Spinal cord (tissue), 10 donors: Measurements from ENCODE around the gene CCDC148. TPM values are rescaled to one million over a fixed set of nuclear protein-coding genes. Genes with fewer than 3 reads are reported as not detected.
A peak's percentile ranks its signal among the peaks of the same experiment; 100 is the strongest.
"Not testable (repeated sequence)": the region's sequence is repeated elsewhere in the genome, so short reads cannot be mapped to it uniquely, and the experiment has no call there.

Experiments used
- DNase-seq, 6 donors: peaks; one replicate each; pipeline versions ENCODE4 v3.0.0 to v3.0.0-alpha.2; 2013 to 2015; ENCODE audit warnings: low spot score in 6 of 6, low read depth in 4 of 6
- H3K27ac ChIP-seq: one replicate; pipeline ENCODE4 v1.5.1; 2013; ENCODE audit warnings: low read depth, low read length, control low read depth
- H3K27me3 ChIP-seq: one replicate; pipeline ENCODE4 v1.6.1; 2013; ENCODE audit warnings: low read length; ENCODE audit not compliant: control insufficient read depth, insufficient read depth
- H3K36me3 ChIP-seq: one replicate; pipeline ENCODE4 v1.6.1; 2013; ENCODE audit warnings: low read length; ENCODE audit not compliant: control insufficient read depth, insufficient read depth
- H3K4me1 ChIP-seq: one replicate; pipeline ENCODE4 v1.6.1; 2013; ENCODE audit warnings: low read length; ENCODE audit not compliant: control insufficient read depth, insufficient read depth
- H3K4me3 ChIP-seq: one replicate; pipeline ENCODE4 v1.5.1; 2013; ENCODE audit warnings: low read depth, low read length, control low read depth
- H3K9me3 ChIP-seq: one replicate; pipeline ENCODE4 v1.6.1; 2013; ENCODE audit warnings: low read length; ENCODE audit not compliant: control insufficient read depth, insufficient read depth
- WGBS: methylation state at CpG from one replicate; pipeline ENCODE4 v1.1.5; 2013; ENCODE audit warnings: missing lambda C conversion rate; ENCODE audit not compliant: insufficient coverage; 5-methylcytosine and 5-hydroxymethylcytosine counted together
- polyA plus RNA-seq, 2 donors: library from polyadenylated mRNA; unstranded; fragments of 120-200 nt; gene quantifications; one replicate each; pipeline ENCODE4 v1.2.1, GENCODE V29; 2013; ENCODE audit not compliant: insufficient read length in 2 of 2
- total RNA-seq, 2 donors: library from RNA; depleted of rRNA in 1 of 2; stranded (reverse); fragments of 120-200 nt in 1 of 2; fragments of >200 nt in 1 of 2; gene quantifications; one replicate each; pipeline versions ENCODE4 v1.2.3 to v1.2.4, GENCODE V29; 2013 to 2014
- donor health status: healthy.

The CCDC148 gene
- total and polyA plus RNA-seq, 4 donors = 3.3 to 11.1 (median 7.3) TPM

- no peaks in the 10 kb centered on the region for H3K4me1 ChIP-seq
- peak overlapping the region; percentile 95 for H3K27ac ChIP-seq
- peak in 5 of 6 donors; percentile 41 to 85 (median 74) for DNase-seq
- no peaks in the 10 kb centered on the region for H3K27me3 ChIP-seq
- H3K36me3 ChIP-seq = no peaks in the 10 kb centered on the region
- H3K4me3 ChIP-seq = peak overlapping the region; percentile 87
- 0% methylated on average over 60 of the region's 61 CpGs for WGBS
- H3K9me3 ChIP-seq = no peaks in the 10 kb centered on the region
These were observed 1.5 kb upstream of the CCDC148 start for GRCh38 chr2:158457826-158458616.

- Histone ChIP-seq H3K27ac (peak overlapping the region; percentile 95), H3K4me1 (no peaks in the 10 kb centered on the region), H3K36me3 (no peaks in the 10 kb centered on the region), H3K4me3 (peak overlapping the region; percentile 87), H3K9me3 (no peaks in the 10 kb centered on the region), H3K27me3 (no peaks in the 10 kb centered on the region)
- peak in 3 of 6 donors; percentile 42 to 82 (median 50) for DNase-seq
- 0% methylated on average over 80 of the region's 84 CpGs for WGBS
These were observed 706 bp upstream of the CCDC148 start for GRCh38 chr2:158457092-158457825.

- Histone ChIP-seq H3K9me3 (no peaks in the 10 kb centered on the region), H3K4me3 (no peak overlapping the region), H3K4me1 (no peaks in the 10 kb centered on the region), H3K27ac (no peak overlapping the region), H3K36me3 (no peaks in the 10 kb centered on the region), H3K27me3 (no peaks in the 10 kb centered on the region)
- no peak for DNase-seq
- no CpG with 5 or more reads among the region's 1 CpG for WGBS
These were observed 12.9 kb downstream of the CCDC148 start for GRCh38 chr2:158443606-158444005.

GRCh38 chr2:158439062-158439461 lies 17.5 kb downstream of the CCDC148 start:
- WGBS = 100% methylated on average over 1 of the region's 4 CpGs
- not testable (repeated sequence) for H3K27ac ChIP-seq, H3K36me3 ChIP-seq, H3K4me3 ChIP-seq, DNase-seq, H3K9me3 ChIP-seq, H3K4me1 ChIP-seq, H3K27me3 ChIP-seq

- H3K4me1 ChIP-seq = not testable (repeated sequence)
- WGBS = 96% methylated on average over 13 of the region's 13 CpGs
These were observed 22.8 kb downstream of the CCDC148 start for GRCh38 chr2:158433716-158434115.

GRCh38 chr2:158432117-158432516 lies 24.4 kb downstream of the CCDC148 start:
- DNase-seq = no peak
- H3K27ac ChIP-seq = no peak overlapping the region
- no peak overlapping the region for H3K4me3 ChIP-seq
- H3K9me3 ChIP-seq = peaks cover 6% of the 10 kb centered on the region
- H3K4me1 ChIP-seq = no peaks in the 10 kb centered on the region
- no peaks in the 10 kb centered on the region for H3K27me3 ChIP-seq
- H3K36me3 ChIP-seq = no peaks in the 10 kb centered on the region

More at GRCh38 chr2:158433716-158434115, 22.8 kb downstream of the CCDC148 start:
- not testable (repeated sequence) for H3K4me3 ChIP-seq, DNase-seq, H3K27me3 ChIP-seq, H3K36me3 ChIP-seq, H3K27ac ChIP-seq, H3K9me3 ChIP-seq

- no CpG with 5 or more reads among the region's 1 CpG for whole genome bisulfite sequencing
These were observed 42.0 kb downstream of the CCDC148 start for GRCh38 chr2:158414538-158414937.

GRCh38 chr2:158413581-158413980 lies 43.0 kb downstream of the CCDC148 start:
- no peaks in the 10 kb centered on the region for H3K36me3 ChIP-seq
- no peak overlapping the region for H3K4me3 ChIP-seq
- WGBS = 100% methylated on average over 1 of the region's 2 CpGs

More at GRCh38 chr2:158414538-158414937, 42.0 kb downstream of the CCDC148 start:
- Histone ChIP-seq H3K4me3 (no peak overlapping the region), H3K27ac (no peak overlapping the region), H3K27me3 (no peaks in the 10 kb centered on the region), H3K36me3 (no peaks in the 10 kb centered on the region), H3K9me3 (peaks cover 10% of the 10 kb centered on the region), H3K4me1 (no peaks in the 10 kb centered on the region)
- no peak for DNase-seq

GRCh38 chr2:158412206-158412605 lies 44.3 kb downstream of the CCDC148 start:
- Histone ChIP-seq H3K36me3 (no peaks in the 10 kb centered on the region), H3K27me3 (no peaks in the 10 kb centered on the region), H3K4me1 (no peaks in the 10 kb centered on the region), H3K27ac (no peak overlapping the region), H3K4me3 (no peak overlapping the region), H3K9me3 (peaks cover 10% of the 10 kb centered on the region)
- WGBS = no CpG with 5 or more reads among the region's 3 CpGs
- no peak for DNase-seq

More at GRCh38 chr2:158413581-158413980, 43.0 kb downstream of the CCDC148 start:
- Histone ChIP-seq H3K4me1 (no peaks in the 10 kb centered on the region), H3K27me3 (no peaks in the 10 kb centered on the region), H3K9me3 (peaks cover 10% of the 10 kb centered on the region), H3K27ac (no peak overlapping the region)
- no peak for DNase-seq

- Histone ChIP-seq H3K4me1 (no peaks in the 10 kb centered on the region), H3K9me3 (peaks cover 10% of the 10 kb centered on the region), H3K4me3 (no peak overlapping the region), H3K27ac (no peak overlapping the region), H3K27me3 (no peaks in the 10 kb centered on the region), H3K36me3 (no peaks in the 10 kb centered on the region)
- no peak for DNase-seq
These were observed 44.8 kb downstream of the CCDC148 start for GRCh38 chr2:158411748-158412147.
